SU-DHL-6 (cell line): Measurements from ENCODE around the gene HIP1R.

Experiments
- EZH2phosphoT487 ChIP-seq: fragments of 200-600 bp; sonication (generic), shearing (Covaris generic); conservative IDR thresholded peaks from 2 replicates; pipeline ENCODE4 v1.6.1; 2018; ENCODE audit warnings: mild to moderate bottlenecking, antibody characterized with exemption, low read length, moderate library complexity, mixed read lengths
- TF ChIP-seq, protein P1 (sequence below): fragments of 200-600 bp; sonication (generic); IDR thresholded peaks from one replicate; pipeline ENCODE4 v1.5.1; 2017; ENCODE audit warnings: antibody characterized with exemption, mild to moderate bottlenecking, low read length, moderate library complexity; ENCODE audit not compliant: insufficient read depth, poor library complexity, severe bottlenecking

DNA sequence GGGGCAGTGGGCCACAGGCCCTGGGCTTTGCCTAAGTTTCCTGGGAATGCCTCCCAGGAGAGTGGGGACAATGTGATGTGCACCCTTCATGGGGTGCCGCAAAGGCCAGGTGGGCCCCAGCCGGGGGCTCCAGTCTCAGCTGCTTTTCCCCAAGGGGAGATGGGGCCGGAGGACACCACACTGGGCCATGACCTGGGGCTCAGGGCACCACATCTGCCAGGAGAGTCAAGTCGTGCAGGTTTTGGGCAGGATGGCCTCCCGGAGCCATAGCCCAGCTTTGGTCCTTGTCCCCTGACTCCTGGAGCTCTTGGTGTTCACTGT is 12.2 kb downstream of the HIP1R start:
- TF ChIP-seq, protein P1, sequence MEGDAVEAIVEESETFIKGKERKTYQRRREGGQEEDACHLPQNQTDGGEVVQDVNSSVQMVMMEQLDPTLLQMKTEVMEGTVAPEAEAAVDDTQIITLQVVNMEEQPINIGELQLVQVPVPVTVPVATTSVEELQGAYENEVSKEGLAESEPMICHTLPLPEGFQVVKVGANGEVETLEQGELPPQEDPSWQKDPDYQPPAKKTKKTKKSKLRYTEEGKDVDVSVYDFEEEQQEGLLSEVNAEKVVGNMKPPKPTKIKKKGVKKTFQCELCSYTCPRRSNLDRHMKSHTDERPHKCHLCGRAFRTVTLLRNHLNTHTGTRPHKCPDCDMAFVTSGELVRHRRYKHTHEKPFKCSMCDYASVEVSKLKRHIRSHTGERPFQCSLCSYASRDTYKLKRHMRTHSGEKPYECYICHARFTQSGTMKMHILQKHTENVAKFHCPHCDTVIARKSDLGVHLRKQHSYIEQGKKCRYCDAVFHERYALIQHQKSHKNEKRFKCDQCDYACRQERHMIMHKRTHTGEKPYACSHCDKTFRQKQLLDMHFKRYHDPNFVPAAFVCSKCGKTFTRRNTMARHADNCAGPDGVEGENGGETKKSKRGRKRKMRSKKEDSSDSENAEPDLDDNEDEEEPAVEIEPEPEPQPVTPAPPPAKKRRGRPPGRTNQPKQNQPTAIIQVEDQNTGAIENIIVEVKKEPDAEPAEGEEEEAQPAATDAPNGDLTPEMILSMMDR: no peak
- TF ChIP-seq EZH2phosphoT487: no peak
